ENCODE data around the gene PLCB4.

Gene PLCB4

GRCh38 chr20:9422321-9423057, 353.6 kb downstream of the PLCB4 start:
- DNase-seq (ENCODE audit: low read depth in 2 of 3, low spot score in 1 of 3): no peak

GRCh38 chr20:9424551-9424950, 355.7 kb downstream of the PLCB4 start:
- no peak for DNase-seq (ENCODE audit: low read depth in 2 of 3, low spot score in 1 of 3)

GRCh38 chr20:9427430-9428291, 358.8 kb downstream of the PLCB4 start:
- DNase-seq (ENCODE audit: low read depth in 2 of 3, low spot score in 1 of 3): no peak

GRCh38 chr20:9428292-9428607, 359.4 kb downstream of the PLCB4 start:
- no peak for DNase-seq (ENCODE audit: low read depth in 2 of 3, low spot score in 1 of 3)

GRCh38 chr20:9439806-9440205, 370.9 kb downstream of the PLCB4 start:
- no peak for DNase-seq (ENCODE audit: low read depth in 2 of 3, low spot score in 1 of 3)

- DNase-seq (ENCODE audit: low read depth in 2 of 3, low spot score in 1 of 3): no peak
Measured at GRCh38 chr20:9440892-9441291, 372.0 kb downstream of the PLCB4 start.

GRCh38 chr20:9441948-9442347, 373.1 kb downstream of the PLCB4 start:
- no peak for DNase-seq (ENCODE audit: low read depth in 2 of 3, low spot score in 1 of 3)

- no peak for DNase-seq (ENCODE audit: low read depth in 2 of 3, low spot score in 1 of 3)
Measured at GRCh38 chr20:9442858-9443257, 374.0 kb downstream of the PLCB4 start.

GRCh38 chr20:9444921-9445320, 376.0 kb downstream of the PLCB4 start:
- DNase-seq (ENCODE audit: low read depth in 2 of 3, low spot score in 1 of 3): no peak

GRCh38 chr20:9447182-9447581, 378.3 kb downstream of the PLCB4 start:
- no peak for DNase-seq (ENCODE audit: low read depth in 2 of 3, low spot score in 1 of 3)

- DNase-seq (ENCODE audit: low read depth in 2 of 3, low spot score in 1 of 3): no peak
Measured at GRCh38 chr20:9453201-9453600, 384.3 kb downstream of the PLCB4 start.

GRCh38 chr20:9454791-9455190, 385.9 kb downstream of the PLCB4 start:
- DNase-seq (ENCODE audit: low read depth in 2 of 3, low spot score in 1 of 3): no peak

GRCh38 chr20:9457136-9457535, 388.2 kb downstream of the PLCB4 start:
- no peak for DNase-seq (ENCODE audit: low read depth in 2 of 3, low spot score in 1 of 3)

- DNase-seq (ENCODE audit: low read depth in 2 of 3, low spot score in 1 of 3): no peak
Measured at GRCh38 chr20:9458138-9458796, 389.4 kb downstream of the PLCB4 start.

GRCh38 chr20:9460518-9460917, 391.6 kb downstream of the PLCB4 start:
- DNase-seq (ENCODE audit: low read depth in 2 of 3, low spot score in 1 of 3): no peak

- no peak for DNase-seq (ENCODE audit: low read depth in 2 of 3, low spot score in 1 of 3)
Measured at GRCh38 chr20:9467995-9468394, 399.1 kb downstream of the PLCB4 start.

- no peak for DNase-seq (ENCODE audit: low read depth in 2 of 3, low spot score in 1 of 3)
Measured at GRCh38 chr20:9474835-9475415, 406.0 kb downstream of the PLCB4 start.

GRCh38 chr20:9475456-9475855, 406.6 kb downstream of the PLCB4 start:
- DNase-seq (ENCODE audit: low read depth in 2 of 3, low spot score in 1 of 3): no peak

GRCh38 chr20:9476174-9476573, 407.3 kb downstream of the PLCB4 start:
- DNase-seq (ENCODE audit: low read depth in 2 of 3, low spot score in 1 of 3): no peak

GRCh38 chr20:9476637-9477036, 407.8 kb downstream of the PLCB4 start:
- DNase-seq (ENCODE audit: low read depth in 2 of 3, low spot score in 1 of 3): no peak

- DNase-seq (ENCODE audit: low read depth in 2 of 3, low spot score in 1 of 3): no peak
Measured at GRCh38 chr20:9478771-9479170, 409.9 kb downstream of the PLCB4 start.

GRCh38 chr20:9480066-9480465, 411.2 kb downstream of the PLCB4 start:
- DNase-seq (ENCODE audit: low read depth in 2 of 3, low spot score in 1 of 3): no peak
